Activated CD8-positive, alpha-beta T cell treated with anti-CD3 and anti-CD28 coated beads for 36 hours (primary cell): ENCODE measurements around the gene ACADVL. TPM values are rescaled to one million over a fixed set of nuclear protein-coding genes. Genes with fewer than 3 reads are reported as not detected.
"Not testable (repeated sequence)": the region's sequence is repeated elsewhere in the genome, so short reads cannot be mapped to it uniquely, and the experiment has no call there.

Experiments
- ATAC-seq: fragments of 200-7000 bp; cut with Tn5 transposase; one replicate; pipeline ENCODE4 v1.10.0; 2021; ENCODE audit warnings: mild to moderate bottlenecking, moderate library complexity
- CTCF ChIA-PET: fragments of 350-600 bp; sonication (Branson Sonifier 250); formaldehyde crosslinking; loops from one replicate; lab custom pipeline; 2021; ENCODE audit warnings: antibody characterized with exemption; lab: Charles Lee
- POLR2A ChIA-PET: fragments of 350-600 bp; sonication (Branson Sonifier 250); formaldehyde crosslinking; loops from one replicate; lab custom pipeline; 2021; ENCODE audit warnings: antibody characterized with exemption; lab: Charles Lee
- DNase-seq: peaks from one replicate; pipeline ENCODE4 v3.0.0-alpha.2; 2020
- H3K27ac Mint-ChIP-seq: one replicate; pipeline ENCODE4 v1.8.0; 2021; ENCODE audit warnings: mild to moderate bottlenecking, mixed read lengths
- H3K27me3 Mint-ChIP-seq: one replicate; pipeline ENCODE4 v1.8.0; 2021; ENCODE audit warnings: mixed read lengths
- H3K36me3 Mint-ChIP-seq: one replicate; pipeline ENCODE4 v1.8.0; 2021; ENCODE audit warnings: low read depth, mixed read lengths
- H3K4me1 Mint-ChIP-seq: one replicate; pipeline ENCODE4 v1.8.0; 2021; ENCODE audit warnings: low read depth, mixed read lengths
- H3K4me3 Mint-ChIP-seq: one replicate; pipeline ENCODE4 v1.8.0; 2021; ENCODE audit warnings: mild to moderate bottlenecking, moderate library complexity, mixed read lengths
- H3K9me3 Mint-ChIP-seq: one replicate; pipeline ENCODE4 v1.8.0; 2021; ENCODE audit warnings: mixed read lengths
- intact Hi-C: fragments of 100-400 bp; cut with micrococcal nuclease; formaldehyde crosslinking; loops from one replicate; pipeline ENCODE4 v1.10.0; 2022
- total RNA-seq, 2 experiments: library from RNA; stranded (reverse); gene quantifications; one replicate each; pipeline ENCODE4 v1.2.3, GENCODE V29; 2021
- TF ChIP-seq, protein P1 (sequence below): fragments of 200-600 bp; IDR thresholded peaks from one replicate; pipeline ENCODE4 v1.8.0; 2022; ENCODE audit warnings: antibody characterized with exemption, mild to moderate bottlenecking

ACADVL gene
- total RNA-seq, 2 experiments from 2014 or later = 288 to 291 TPM

DNA sequence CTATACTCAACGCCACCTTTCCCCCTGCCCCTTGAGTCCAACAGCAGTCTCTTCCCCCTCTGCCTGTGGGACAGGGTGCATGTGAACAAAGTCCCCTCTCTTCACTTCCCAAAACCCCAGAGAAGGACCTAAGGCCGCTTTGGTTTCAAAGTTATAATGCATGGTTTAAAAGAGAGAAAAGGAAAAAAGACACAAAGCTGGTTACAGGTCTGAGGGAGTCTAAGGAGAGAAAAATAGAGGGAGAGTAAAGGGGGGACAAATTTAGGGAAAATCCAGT is 23.7 kb downstream of the ACADVL start:
- POLR2A ChIA-PET = interaction anchor here (1.0 to 15.6 kb wide), 9 partner anchors 6 to 107 kb away, joined by 3 to 261 read pairs (median 6); partner anchors contain the start of genes ACADVL, CTDNEP1, DLG4 and DVL2
- Mint-ChIP-seq H3K4me1 (peaks cover 34% of the 10 kb centered on the region), H3K9me3 (no peaks in the 10 kb centered on the region), H3K4me3 (peak overlapping the region; percentile 82), H3K36me3 (peaks cover 23% of the 10 kb centered on the region), H3K27ac (peak overlapping the region; percentile 66), H3K27me3 (no peaks in the 10 kb centered on the region)
- DNase-seq (no peak), ATAC-seq (no peak)
- CTCF ChIA-PET = interaction anchor here (1.9 kb wide), 1 partner anchor 53 kb away, joined by 8 read pairs; no protein-coding TSS in a partner anchor
- intact Hi-C loops = no loop called here
- TF ChIP-seq, protein P1, sequence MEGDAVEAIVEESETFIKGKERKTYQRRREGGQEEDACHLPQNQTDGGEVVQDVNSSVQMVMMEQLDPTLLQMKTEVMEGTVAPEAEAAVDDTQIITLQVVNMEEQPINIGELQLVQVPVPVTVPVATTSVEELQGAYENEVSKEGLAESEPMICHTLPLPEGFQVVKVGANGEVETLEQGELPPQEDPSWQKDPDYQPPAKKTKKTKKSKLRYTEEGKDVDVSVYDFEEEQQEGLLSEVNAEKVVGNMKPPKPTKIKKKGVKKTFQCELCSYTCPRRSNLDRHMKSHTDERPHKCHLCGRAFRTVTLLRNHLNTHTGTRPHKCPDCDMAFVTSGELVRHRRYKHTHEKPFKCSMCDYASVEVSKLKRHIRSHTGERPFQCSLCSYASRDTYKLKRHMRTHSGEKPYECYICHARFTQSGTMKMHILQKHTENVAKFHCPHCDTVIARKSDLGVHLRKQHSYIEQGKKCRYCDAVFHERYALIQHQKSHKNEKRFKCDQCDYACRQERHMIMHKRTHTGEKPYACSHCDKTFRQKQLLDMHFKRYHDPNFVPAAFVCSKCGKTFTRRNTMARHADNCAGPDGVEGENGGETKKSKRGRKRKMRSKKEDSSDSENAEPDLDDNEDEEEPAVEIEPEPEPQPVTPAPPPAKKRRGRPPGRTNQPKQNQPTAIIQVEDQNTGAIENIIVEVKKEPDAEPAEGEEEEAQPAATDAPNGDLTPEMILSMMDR = no peak

GRCh38 chr17:7243838-7244237 is 24.1 kb downstream of the ACADVL start:
- CTCF ChIA-PET = interaction anchor here (1.9 kb wide), 1 partner anchor 52 kb away, joined by 8 read pairs; no protein-coding TSS in a partner anchor
- H3K27ac Mint-ChIP-seq, H3K9me3 Mint-ChIP-seq, DNase-seq, ATAC-seq, intact Hi-C loops, H3K4me3 Mint-ChIP-seq, H3K27me3 Mint-ChIP-seq: not testable (repeated sequence)
- POLR2A ChIA-PET = interaction anchor here (0.6 to 15.6 kb wide), 7 partner anchors 10 to 591 kb away, joined by 3 to 261 read pairs (median 6); partner anchors contain the start of genes ACADVL, DLG4 and DVL2
- H3K4me1 Mint-ChIP-seq = peaks cover 37% of the 10 kb centered on the region
- H3K36me3 Mint-ChIP-seq = peaks cover 25% of the 10 kb centered on the region

GRCh38 chr17:7246779-7247178 is 27.0 kb downstream of the ACADVL start:
- ATAC-seq = no peak
- intact Hi-C loops = no loop called here
- TF ChIP-seq, protein P1 = no peak
- Mint-ChIP-seq H3K4me1 (peaks cover 29% of the 10 kb centered on the region), H3K9me3 (no peaks in the 10 kb centered on the region), H3K27ac (peak overlapping the region; percentile 54), H3K4me3 (no peak overlapping the region), H3K36me3 (peaks cover 35% of the 10 kb centered on the region), H3K27me3 (no peaks in the 10 kb centered on the region)
- POLR2A ChIA-PET = no interaction called here
- CTCF ChIA-PET = interaction anchor here (0.6 kb wide), 1 partner anchor 50 kb away, joined by 3 read pairs; no protein-coding TSS in a partner anchor
- no peak for DNase-seq

DNA sequence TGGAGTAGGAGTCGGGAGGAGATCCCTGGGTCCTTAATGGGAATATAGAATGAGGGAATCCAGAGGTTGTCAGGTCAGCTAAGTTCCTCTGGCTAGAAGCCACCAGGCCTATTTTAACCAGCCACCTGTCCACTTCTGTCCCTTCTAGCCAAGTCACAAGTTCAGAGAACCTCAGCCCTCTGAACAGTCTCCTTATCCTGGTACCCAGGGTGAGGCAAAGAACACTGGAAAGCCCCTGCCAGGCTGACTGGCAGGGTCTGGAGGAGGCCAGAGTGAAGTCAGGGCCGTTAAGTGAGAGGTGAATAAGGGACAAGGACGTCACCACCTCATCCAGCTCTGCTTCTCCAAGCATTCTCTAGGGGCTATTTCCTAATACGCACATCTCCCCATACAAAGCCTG is 29.1 kb downstream of the ACADVL start:
- H3K27ac Mint-ChIP-seq = peak overlapping the region; percentile 47
- ATAC-seq (no peak), DNase-seq (no peak)
- no peak overlapping the region for H3K4me3 Mint-ChIP-seq
- no peaks in the 10 kb centered on the region for H3K27me3 Mint-ChIP-seq
- H3K4me1 Mint-ChIP-seq = peaks cover 33% of the 10 kb centered on the region
- no peaks in the 10 kb centered on the region for H3K9me3 Mint-ChIP-seq
- ChIA-PET POLR2A (interaction anchor here (0.8 to 5.0 kb wide), 4 partner anchors 9 to 236 kb away, joined by 4 to 67 read pairs (median 4); partner anchors contain the start of genes GABARAP, PHF23 and POLR2A), CTCF (interaction anchor here (2.3 kb wide), 1 partner anchor 10 kb away, joined by 7 read pairs; the partner anchor contains the start of gene PHF23)
- TF ChIP-seq, protein P1 = no peak
- intact Hi-C loops = no loop called here
- H3K36me3 Mint-ChIP-seq = peaks cover 36% of the 10 kb centered on the region

DNA sequence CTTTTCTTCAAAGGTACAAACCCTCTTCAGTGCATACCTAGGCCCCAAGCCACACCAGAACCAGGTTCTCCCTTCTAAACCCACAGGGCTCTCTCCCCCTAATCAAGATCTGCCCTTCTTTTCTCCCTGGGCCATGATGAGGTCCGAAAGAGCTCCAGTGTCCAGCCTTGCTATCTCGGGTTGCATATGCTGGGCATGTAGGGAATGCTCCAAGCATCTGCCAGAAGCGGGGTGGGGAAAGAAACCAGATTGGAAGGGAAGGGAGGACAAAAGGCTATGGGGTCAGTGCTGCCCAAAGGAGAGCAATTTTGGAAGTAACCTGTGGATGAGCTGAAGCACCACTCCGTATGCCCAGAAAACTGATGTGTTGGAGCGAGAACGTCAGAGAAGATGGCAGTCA is 29.5 kb downstream of the ACADVL start:
- ChIA-PET CTCF (interaction anchor here (2.3 kb wide), 1 partner anchor 10 kb away, joined by 7 read pairs; the partner anchor contains the start of gene PHF23), POLR2A (interaction anchor here (0.5 to 5.0 kb wide), 7 partner anchors 9 to 326 kb away, joined by 3 to 67 read pairs (median 4); partner anchors contain the start of genes CLDN7, DVL2, GABARAP and PHF23)
- H3K4me3 Mint-ChIP-seq = peak overlapping the region; percentile 91
- no peaks in the 10 kb centered on the region for H3K27me3 Mint-ChIP-seq
- ATAC-seq (no peak), DNase-seq (no peak)
- intact Hi-C loops = no loop called here
- H3K4me1 Mint-ChIP-seq = peaks cover 36% of the 10 kb centered on the region
- peak overlapping the region; percentile 78 for H3K27ac Mint-ChIP-seq
- TF ChIP-seq, protein P1 = no peak
- H3K9me3 Mint-ChIP-seq = no peaks in the 10 kb centered on the region
- peaks cover 38% of the 10 kb centered on the region for H3K36me3 Mint-ChIP-seq
